Psoas muscle (tissue), 8 donors: ENCODE measurements around the gene CYP8B1. TPM values are rescaled to one million over a fixed set of nuclear protein-coding genes. Genes with fewer than 3 reads are reported as not detected.

ENCODE experiments used
- ATAC-seq, 4 donors: fragments of 200-7000 bp; cut with Tn5 transposase; one replicate each; pipeline ENCODE4 v1.9.1; 2020; ENCODE audit warnings: moderate library complexity in 3 of 4, mild to moderate bottlenecking in 2 of 4
- DNase-seq, 2 donors: peaks; one replicate each; pipeline ENCODE4 v3.0.0-alpha.2; 2020
- H3K27ac ChIP-seq: fragments of 200-600 bp; one replicate; pipeline ENCODE4 v1.8.0; 2022
- H3K27me3 ChIP-seq, 3 donors: fragments of 200-600 bp in 1 of 3; one replicate each; pipeline versions ENCODE4 v1.6.1 to v1.8.0; 2013 to 2022; ENCODE audit warnings: low read length in 2 of 3, mild to moderate bottlenecking in 2 of 3, moderate library complexity in 1 of 3; ENCODE audit not compliant: insufficient read depth in 3 of 3
- H3K36me3 ChIP-seq, 2 donors: fragments of 200-600 bp in 1 of 2; one replicate each; pipeline versions ENCODE4 v1.6.1 to v1.8.0; 2013 to 2022; ENCODE audit warnings: low read depth in 1 of 2, mild to moderate bottlenecking in 1 of 2, moderate library complexity in 1 of 2; ENCODE audit not compliant: insufficient read depth in 1 of 2
- H3K4me1 ChIP-seq: fragments of 200-600 bp; one replicate; pipeline ENCODE4 v1.8.0; 2022
- H3K4me3 ChIP-seq: fragments of 200-600 bp; one replicate; pipeline ENCODE4 v1.8.0; 2022; ENCODE audit warnings: mild to moderate bottlenecking
- H3K9me3 ChIP-seq: fragments of 200-600 bp; one replicate; pipeline ENCODE4 v1.8.0; 2022
- WGBS, 3 donors: extraction: QIAGEN DNeasy Blood & Tissue Kit; methylation state at CpG; one replicate each; pipeline versions ENCODE4 v1.1.6 to v1.1.7; 2013; 5-methylcytosine and 5-hydroxymethylcytosine counted together
- intact Hi-C, 2 donors: fragments of 100-400 bp; cut with DNase I; formaldehyde crosslinking; loops; one replicate each; pipeline versions ENCODE4 v1.11.0 to v1.14.2; 2022
- polyA plus RNA-seq, 3 donors: library from polyadenylated mRNA; stranded (reverse); fragments of 200-250 nt; gene quantifications; one replicate each; pipeline ENCODE4 v1.2.3, GENCODE V29; 2013
- total RNA-seq, 4 donors: library from RNA; stranded (reverse); fragmentation: NEBNext Ultra II Directional in 2 of 4; extraction: Animal tissue kit (Norgen Biotek cat#: 25700) in 2 of 4; gene quantifications; one replicate each; pipeline versions ENCODE4 v1.2.1 to v1.2.4, GENCODE V29; 2021 to 2023
- TF ChIP-seq, protein P1 (sequence below): fragments of 200-600 bp; IDR thresholded peaks from one replicate; pipeline ENCODE4 v1.8.0; 2022; ENCODE audit warnings: antibody characterized with exemption
- donor health status: healthy with polysubstance abuse.
- donor health status: DM: no; HTN: no; CAD: no; lungs with moderate emphysema.
- donor health status: Bipolar disorder and iron deficiency.
- donor health status: healthy.
- donor health status: DM: yes; HTN: yes; CAD: no.
- donor health status: DM: no; HTN: no; CAD: no.
- donor health status: DM: no; HTN: no; CAD: no.
- donor health status: DM: yes; HTN: yes; CAD: no.

Gene CYP8B1
- total and polyA plus RNA-seq, 7 donors: 0.08 TPM; not detected in 6

DNA sequence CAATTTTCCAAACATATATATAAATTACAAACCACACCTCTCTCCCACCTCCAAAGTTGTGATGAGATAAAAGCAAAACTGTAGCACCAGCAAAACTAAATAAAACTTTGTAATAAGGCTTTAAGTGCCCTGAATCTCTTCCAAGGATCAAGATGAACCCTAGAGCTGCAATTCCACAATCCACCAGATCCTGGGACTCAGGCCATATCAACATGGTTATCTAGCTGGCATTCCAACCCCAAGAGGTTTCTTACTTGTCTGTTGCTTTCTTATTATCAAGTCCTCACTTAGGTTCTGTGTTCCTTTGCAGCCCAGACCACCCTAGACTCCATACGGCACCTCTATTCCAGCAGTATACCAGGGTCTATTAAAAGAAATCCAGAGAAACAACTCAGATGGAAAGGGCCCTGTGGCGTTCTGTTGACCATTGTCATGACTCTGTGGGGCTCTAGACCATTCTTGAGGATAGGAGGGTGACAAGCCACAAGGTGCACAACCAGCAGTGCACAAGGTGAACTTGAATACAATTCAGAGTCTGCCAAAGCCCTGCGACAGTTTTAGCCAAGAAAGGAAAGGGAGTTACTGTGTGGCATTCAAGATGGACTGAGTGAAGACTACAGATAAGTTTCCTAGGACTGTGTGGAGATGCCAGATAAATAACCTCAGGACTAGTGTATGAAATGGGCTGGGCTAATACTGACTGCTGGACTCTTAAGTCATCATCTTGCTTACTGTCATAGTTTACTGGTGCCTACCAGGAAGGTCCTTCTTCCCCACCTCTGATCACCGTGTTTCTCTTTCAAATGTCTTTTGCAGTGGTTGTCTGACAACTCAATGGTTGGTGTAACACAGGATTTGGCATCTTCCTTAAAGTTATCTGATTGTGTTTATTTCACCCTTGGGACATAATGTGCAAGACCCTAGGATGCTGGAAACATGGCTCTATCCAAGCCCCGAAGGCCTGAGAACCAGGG is 39.2 kb downstream of the CYP8B1 start:
- H3K4me1 ChIP-seq: no peaks in the 10 kb centered on the region
- no peaks in the 10 kb centered on the region for H3K9me3 ChIP-seq
- no peaks in the 10 kb centered on the region for H3K27me3 ChIP-seq
- no peaks in the 10 kb centered on the region for H3K36me3 ChIP-seq
- TF ChIP-seq, protein P1, sequence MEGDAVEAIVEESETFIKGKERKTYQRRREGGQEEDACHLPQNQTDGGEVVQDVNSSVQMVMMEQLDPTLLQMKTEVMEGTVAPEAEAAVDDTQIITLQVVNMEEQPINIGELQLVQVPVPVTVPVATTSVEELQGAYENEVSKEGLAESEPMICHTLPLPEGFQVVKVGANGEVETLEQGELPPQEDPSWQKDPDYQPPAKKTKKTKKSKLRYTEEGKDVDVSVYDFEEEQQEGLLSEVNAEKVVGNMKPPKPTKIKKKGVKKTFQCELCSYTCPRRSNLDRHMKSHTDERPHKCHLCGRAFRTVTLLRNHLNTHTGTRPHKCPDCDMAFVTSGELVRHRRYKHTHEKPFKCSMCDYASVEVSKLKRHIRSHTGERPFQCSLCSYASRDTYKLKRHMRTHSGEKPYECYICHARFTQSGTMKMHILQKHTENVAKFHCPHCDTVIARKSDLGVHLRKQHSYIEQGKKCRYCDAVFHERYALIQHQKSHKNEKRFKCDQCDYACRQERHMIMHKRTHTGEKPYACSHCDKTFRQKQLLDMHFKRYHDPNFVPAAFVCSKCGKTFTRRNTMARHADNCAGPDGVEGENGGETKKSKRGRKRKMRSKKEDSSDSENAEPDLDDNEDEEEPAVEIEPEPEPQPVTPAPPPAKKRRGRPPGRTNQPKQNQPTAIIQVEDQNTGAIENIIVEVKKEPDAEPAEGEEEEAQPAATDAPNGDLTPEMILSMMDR: no peak
- no peak overlapping the region for H3K4me3 ChIP-seq
- intact Hi-C loops: loop anchor here in 1 of 2 donors (5.0 kb wide), 2 partner anchors 46 to 54 kb away; no protein-coding TSS in a partner anchor
- H3K27ac ChIP-seq: no peak overlapping the region
- DNase-seq (no peak), ATAC-seq (no peak)
- 82 to 83% (median 83%) methylated on average over 5 of the region's 5 CpGs for WGBS, 3 donors

GRCh38 chr3:42831321-42831713 is 44.4 kb downstream of the CYP8B1 start:
- 11 to 14% (median 14%) methylated on average over 3 of the region's 3 CpGs for WGBS, 3 donors
- ATAC-seq: peak; percentile 49 to 84 (median 73)
- intact Hi-C loops: loop anchor here in 1 of 2 donors (2.0 kb wide), 1 partner anchor 49 kb away; no protein-coding TSS in a partner anchor

GRCh38 chr3:42830437-42831320 is 45.0 kb downstream of the CYP8B1 start:
- peak in 3 of 4 donors; percentile 46 to 61 (median 57) for ATAC-seq
- TF ChIP-seq, protein P1: no peak
- WGBS, 3 donors: 33 to 42% (median 33%) methylated on average over 7 of the region's 7 CpGs

More at GRCh38 chr3:42831321-42831713, 44.4 kb downstream of the CYP8B1 start:
- no peak overlapping the region for H3K4me3 ChIP-seq
- peaks cover 4% of the 10 kb centered on the region for H3K4me1 ChIP-seq
- H3K27me3 ChIP-seq: no peaks in the 10 kb centered on the region
- H3K27ac ChIP-seq: no peak overlapping the region
- DNase-seq: peak; percentile 64 to 69
- H3K9me3 ChIP-seq: no peaks in the 10 kb centered on the region
- H3K36me3 ChIP-seq: no peaks in the 10 kb centered on the region
- TF ChIP-seq, protein P1: peak; percentile 62

GRCh38 chr3:42829628-42830436 is 45.8 kb downstream of the CYP8B1 start:
- Histone ChIP-seq H3K27ac (no peak overlapping the region), H3K4me3 (no peak overlapping the region), H3K36me3 (no peaks in the 10 kb centered on the region), H3K4me1 (peaks cover 4% of the 10 kb centered on the region), H3K27me3 (no peaks in the 10 kb centered on the region), H3K9me3 (no peaks in the 10 kb centered on the region)
- TF ChIP-seq, protein P1: no peak
- DNase-seq (no peak), ATAC-seq (no peak)
- 82 to 85% (median 82%) methylated on average over 5 of the region's 5 CpGs for WGBS, 3 donors
- intact Hi-C loops: loop anchor here in 1 of 2 donors (2.0 kb wide), 1 partner anchor 51 kb away; no protein-coding TSS in a partner anchor

More at GRCh38 chr3:42830437-42831320, 45.0 kb downstream of the CYP8B1 start:
- Histone ChIP-seq H3K4me3 (no peak overlapping the region), H3K27me3 (no peaks in the 10 kb centered on the region), H3K9me3 (no peaks in the 10 kb centered on the region), H3K27ac (no peak overlapping the region), H3K36me3 (no peaks in the 10 kb centered on the region), H3K4me1 (peaks cover 4% of the 10 kb centered on the region)
- intact Hi-C loops: loop anchor here in 1 of 2 donors (2.0 kb wide), 1 partner anchor 50 kb away; no protein-coding TSS in a partner anchor
- no peak for DNase-seq
